GM10248 (cell line): ENCODE data around the gene EXOC3L4.
"Not testable (repeated sequence)": the region's sequence is repeated elsewhere in the genome, so short reads cannot be mapped to it uniquely, and the experiment has no call there.

ENCODE experiments used
- CTCF ChIA-PET: fragments of 300-600 bp; sonication (Branson Sonifier 250); formaldehyde crosslinking; extraction: SDS; loops from one replicate; lab custom pipeline; 2021; ENCODE audit warnings: antibody characterized with exemption; lab: Yijun Ruan, JAX
- POLR2A ChIA-PET: fragments of 350-650 bp; sonication (Branson Sonifier 250); formaldehyde crosslinking; extraction: SDS; loops from one replicate; lab custom pipeline; 2020; ENCODE audit warnings: antibody characterized with exemption; lab: Yijun Ruan, JAX
- DNase-seq: peaks from one replicate; pipeline ENCODE4 v3.0.0; 2012; ENCODE audit errors: extremely low spot score
- TF ChIP-seq, protein P1 (sequence below): IDR thresholded peaks from 2 replicates; pipeline ENCODE4 v1.5.1; 2012; ENCODE audit warnings: mild to moderate bottlenecking, low read depth; ENCODE audit errors: extremely low read depth, missing control alignments, control extremely low read depth

EXOC3L4 gene

GRCh38 chr14:103146141-103146709, 51.7 kb downstream of the EXOC3L4 start:
- POLR2A ChIA-PET: no interaction called here
- no peak for DNase-seq
- TF ChIP-seq, protein P1, sequence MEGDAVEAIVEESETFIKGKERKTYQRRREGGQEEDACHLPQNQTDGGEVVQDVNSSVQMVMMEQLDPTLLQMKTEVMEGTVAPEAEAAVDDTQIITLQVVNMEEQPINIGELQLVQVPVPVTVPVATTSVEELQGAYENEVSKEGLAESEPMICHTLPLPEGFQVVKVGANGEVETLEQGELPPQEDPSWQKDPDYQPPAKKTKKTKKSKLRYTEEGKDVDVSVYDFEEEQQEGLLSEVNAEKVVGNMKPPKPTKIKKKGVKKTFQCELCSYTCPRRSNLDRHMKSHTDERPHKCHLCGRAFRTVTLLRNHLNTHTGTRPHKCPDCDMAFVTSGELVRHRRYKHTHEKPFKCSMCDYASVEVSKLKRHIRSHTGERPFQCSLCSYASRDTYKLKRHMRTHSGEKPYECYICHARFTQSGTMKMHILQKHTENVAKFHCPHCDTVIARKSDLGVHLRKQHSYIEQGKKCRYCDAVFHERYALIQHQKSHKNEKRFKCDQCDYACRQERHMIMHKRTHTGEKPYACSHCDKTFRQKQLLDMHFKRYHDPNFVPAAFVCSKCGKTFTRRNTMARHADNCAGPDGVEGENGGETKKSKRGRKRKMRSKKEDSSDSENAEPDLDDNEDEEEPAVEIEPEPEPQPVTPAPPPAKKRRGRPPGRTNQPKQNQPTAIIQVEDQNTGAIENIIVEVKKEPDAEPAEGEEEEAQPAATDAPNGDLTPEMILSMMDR: no peak
- CTCF ChIA-PET: interaction anchor here (1.0 kb wide), 1 partner anchor 41 kb away, joined by 4 read pairs; no protein-coding TSS in a partner anchor

DNA sequence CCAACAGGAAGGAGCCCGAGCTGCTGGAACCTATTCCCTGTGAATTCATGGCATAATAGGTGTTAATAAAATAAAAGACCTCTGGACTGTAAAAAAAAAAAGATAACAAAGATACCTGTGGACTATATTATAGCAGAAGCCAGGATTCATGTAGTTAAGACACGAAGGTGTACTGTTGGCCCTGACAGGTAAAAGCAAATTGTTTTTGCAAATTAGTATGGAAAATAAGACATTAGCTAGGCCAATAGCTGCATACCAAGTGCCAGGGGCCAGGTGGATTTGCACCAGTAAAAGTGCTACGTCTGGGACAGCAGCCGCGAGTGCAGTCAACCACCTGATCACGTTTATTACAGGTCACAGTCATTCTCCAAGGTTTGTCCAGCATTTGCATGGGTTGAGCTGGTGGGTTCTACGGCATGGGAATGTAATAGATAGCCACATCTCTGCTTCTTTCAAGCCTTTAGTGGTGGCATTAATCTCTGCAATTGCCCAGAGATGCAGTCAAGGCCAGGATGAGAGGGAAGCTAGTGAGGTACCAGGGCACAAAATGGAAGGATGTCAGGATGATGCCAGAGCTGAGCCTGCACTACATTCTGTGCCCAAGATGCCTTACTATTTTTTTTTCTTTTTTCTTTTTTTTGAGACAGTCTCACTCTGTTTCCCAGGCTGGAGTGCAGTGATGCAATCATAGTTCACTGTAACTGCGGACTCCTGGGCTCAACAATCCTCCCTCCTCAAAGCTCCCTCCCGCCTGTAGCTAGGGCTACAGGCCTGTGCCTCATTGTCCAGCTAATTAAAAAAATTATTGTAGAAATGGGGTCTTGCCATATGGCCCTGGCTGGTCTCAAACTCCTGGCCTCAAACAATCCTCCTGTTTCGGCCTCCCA, 55.1 kb downstream of the EXOC3L4 start:
- CTCF ChIA-PET: interaction anchor here (1.3 to 1.8 kb wide), 3 partner anchors 9 to 45 kb away, joined by 4 to 8 read pairs (median 6); no protein-coding TSS in a partner anchor
- POLR2A ChIA-PET: no interaction called here
- TF ChIP-seq, protein P1: no peak
- DNase-seq: no peak

DNA sequence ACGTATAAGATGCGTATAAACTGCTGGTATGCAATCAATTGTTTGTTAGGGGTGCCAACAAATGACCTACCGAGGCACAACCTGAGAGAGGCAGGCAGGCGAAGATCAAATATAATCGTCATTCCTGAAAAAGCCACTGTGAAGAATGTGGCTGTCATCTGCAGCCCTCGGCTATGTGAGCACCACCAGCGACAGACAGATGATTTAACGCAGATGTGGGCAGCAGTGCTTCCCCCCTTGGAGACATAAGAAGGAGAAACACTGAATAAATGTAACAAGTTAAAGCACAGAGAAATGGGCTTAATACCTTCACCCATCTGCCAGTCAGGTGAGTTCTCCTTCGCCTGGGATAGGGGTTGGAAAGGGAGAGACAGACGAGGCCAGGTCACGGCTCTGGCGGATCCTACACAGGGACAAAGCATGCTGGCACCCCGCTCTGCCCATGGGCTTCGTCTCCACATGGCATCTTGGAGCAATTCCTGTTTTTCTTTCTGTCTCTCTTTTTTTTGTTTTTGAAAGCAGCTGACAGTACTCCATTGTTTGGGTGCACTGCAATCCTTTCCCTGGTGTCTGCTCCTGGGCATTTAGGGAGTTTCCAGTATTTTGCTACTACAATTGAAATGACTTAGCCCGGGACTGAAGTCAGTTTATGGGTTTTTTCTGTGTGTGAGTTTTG, 56.9 kb downstream of the EXOC3L4 start:
- POLR2A ChIA-PET: no interaction called here
- TF ChIP-seq, protein P1: no peak
- CTCF ChIA-PET: interaction anchor here (1.8 kb wide), 1 partner anchor 47 kb away, joined by 8 read pairs; no protein-coding TSS in a partner anchor
- no peak for DNase-seq

DNA sequence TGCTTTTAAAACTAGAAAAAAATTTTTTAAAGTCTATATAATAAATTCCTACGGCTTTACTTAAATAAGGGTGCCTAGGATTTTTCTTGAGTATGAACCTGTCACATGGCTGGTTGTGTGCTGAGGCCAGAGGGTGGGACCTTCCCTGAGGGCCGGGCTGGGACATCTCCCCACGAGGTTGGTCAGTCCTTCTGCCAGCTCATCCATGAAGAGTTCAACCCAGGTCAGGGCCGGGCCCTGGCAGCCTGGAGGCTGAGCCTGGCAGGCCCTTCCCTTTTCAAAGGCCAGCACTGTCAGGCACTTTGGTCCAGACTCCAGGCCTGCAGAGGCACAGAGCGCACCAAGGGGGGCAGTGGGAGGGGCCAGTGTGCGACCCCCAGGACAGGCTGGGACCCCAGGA, 60.5 kb downstream of the EXOC3L4 start:
- TF ChIP-seq, protein P1: no peak
- CTCF ChIA-PET: interaction anchor here (3.7 kb wide), 1 partner anchor 50 kb away, joined by 13 read pairs; no protein-coding TSS in a partner anchor
- POLR2A ChIA-PET: no interaction called here
- DNase-seq: peak; percentile 21

DNA sequence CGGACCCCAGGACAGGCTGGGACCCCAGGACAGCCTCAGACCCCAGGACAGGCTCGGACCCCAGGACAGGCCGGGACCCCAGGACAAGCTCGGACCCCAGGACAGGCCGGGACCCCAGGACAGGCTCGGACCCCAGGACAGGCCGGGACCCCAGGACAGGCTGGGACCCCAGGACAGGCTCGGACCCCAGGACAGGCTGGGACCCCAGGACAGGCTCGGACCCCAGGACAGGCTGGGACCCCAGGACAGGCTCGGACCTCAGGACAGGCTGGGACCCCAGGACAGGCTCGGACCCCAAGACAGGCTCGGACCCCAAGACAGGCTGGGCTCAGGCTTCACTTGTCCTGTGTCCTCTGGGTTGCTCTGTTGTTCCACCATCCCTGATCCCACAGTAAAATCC, 60.9 kb downstream of the EXOC3L4 start:
- DNase-seq, POLR2A ChIA-PET: not testable (repeated sequence)
- CTCF ChIA-PET: interaction anchor here (3.7 kb wide), 1 partner anchor 50 kb away, joined by 13 read pairs; no protein-coding TSS in a partner anchor

DNA sequence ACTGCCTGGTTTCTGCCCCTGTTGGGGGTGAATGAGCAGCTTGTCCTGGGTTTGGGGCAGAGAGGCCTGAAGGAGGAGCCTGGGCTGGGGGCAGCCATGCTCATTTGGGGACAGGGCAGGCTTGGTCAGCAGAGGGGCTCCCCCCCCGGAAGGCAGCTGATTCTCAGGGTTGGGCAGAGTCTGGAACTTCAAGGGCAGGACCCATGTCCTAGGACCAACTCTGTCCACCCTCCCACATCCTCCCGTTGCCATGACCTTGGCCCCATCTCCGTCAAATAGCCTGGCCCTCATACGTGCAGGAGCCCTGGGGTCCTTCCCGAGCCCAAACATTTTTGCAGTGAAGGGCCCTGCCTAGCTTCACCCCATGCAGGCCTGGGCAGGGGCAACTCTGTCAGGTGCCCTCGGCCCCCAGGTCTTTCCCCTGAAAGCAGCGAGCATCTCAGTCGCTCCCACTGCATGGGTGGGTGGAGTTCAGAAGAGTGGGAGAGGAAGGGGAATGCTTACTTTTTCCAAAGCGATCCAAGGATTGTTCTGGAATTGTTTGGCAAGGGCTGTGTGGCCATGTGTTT, 61.4 kb downstream of the EXOC3L4 start:
- DNase-seq: peak; percentile 24
- TF ChIP-seq, protein P1: no peak
- CTCF ChIA-PET: interaction anchor here (3.7 kb wide), 1 partner anchor 51 kb away, joined by 13 read pairs; no protein-coding TSS in a partner anchor
- POLR2A ChIA-PET: no interaction called here
